Activated naive CD8-positive, alpha-beta T cell treated with anti-CD3 and anti-CD28 coated beads for 36 hours (primary cell): ENCODE measurements around the gene ARL6IP1. TPM values are rescaled to one million over a fixed set of nuclear protein-coding genes. Genes with fewer than 3 reads are reported as not detected.
A peak's percentile ranks its signal among the peaks of the same experiment; 100 is the strongest.
"Not testable (repeated sequence)": the region's sequence is repeated elsewhere in the genome, so short reads cannot be mapped to it uniquely, and the experiment has no call there.

ENCODE experiments used
- DNase-seq: peaks from one replicate; pipeline ENCODE4 v3.0.0; 2021
- H3K27ac Mint-ChIP-seq: one replicate; pipeline ENCODE4 v1.8.0; 2022; ENCODE audit warnings: mild to moderate bottlenecking, moderate library complexity, mixed read lengths
- H3K27me3 Mint-ChIP-seq: one replicate; pipeline ENCODE4 v1.8.0; 2022; ENCODE audit warnings: mild to moderate bottlenecking, mixed read lengths
- H3K36me3 Mint-ChIP-seq: one replicate; pipeline ENCODE4 v1.8.0; 2021; ENCODE audit warnings: mild to moderate bottlenecking, mixed read lengths
- H3K4me1 Mint-ChIP-seq: one replicate; pipeline ENCODE4 v1.8.0; 2021; ENCODE audit warnings: mixed read lengths
- H3K4me3 Mint-ChIP-seq: one replicate; pipeline ENCODE4 v1.8.0; 2022; ENCODE audit warnings: mild to moderate bottlenecking, moderate library complexity, mixed read lengths
- H3K9me3 Mint-ChIP-seq: one replicate; pipeline ENCODE4 v1.8.0; 2022; ENCODE audit warnings: mixed read lengths
- total RNA-seq, 2 experiments: library from RNA; stranded (reverse); gene quantifications; one replicate each; pipeline ENCODE4 v1.2.3, GENCODE V29; 2021

ARL6IP1 gene
- total RNA-seq, 2 experiments from 2014 or later, result 102 to 105 TPM

DNA sequence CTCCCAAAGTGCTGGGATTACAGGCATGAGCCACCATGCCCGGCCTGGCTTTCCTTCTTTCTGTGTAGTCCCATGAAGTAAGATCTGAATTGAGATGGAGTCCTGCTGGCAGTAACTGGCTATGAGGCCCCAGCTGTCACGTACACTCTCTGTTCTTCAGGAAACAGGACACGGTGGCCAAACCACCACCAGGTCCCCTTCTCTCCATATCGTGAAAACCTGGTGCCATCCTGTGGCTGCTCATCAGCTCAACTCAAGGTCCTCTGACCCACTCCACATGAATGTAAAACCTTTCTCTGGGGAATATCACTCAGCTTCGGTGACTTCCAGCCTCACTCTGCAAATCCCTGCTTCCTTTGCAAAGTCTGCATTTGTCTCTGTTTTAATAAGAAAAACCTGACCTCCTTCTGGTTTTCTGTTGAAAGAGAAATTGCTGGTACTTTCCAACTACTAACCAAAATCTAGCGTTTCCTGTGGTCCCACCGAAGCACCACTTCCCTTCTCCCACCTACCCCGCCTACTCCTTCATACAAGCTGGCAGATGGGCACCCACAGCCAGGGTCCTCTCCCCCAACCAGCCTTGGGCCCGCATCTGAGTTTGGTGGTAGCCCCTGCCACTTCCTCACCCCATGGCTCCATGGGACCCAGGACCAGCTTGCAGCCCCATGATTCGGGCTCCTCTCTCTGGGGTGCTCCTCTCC is 43.2 kb downstream of the ARL6IP1 start:
- Mint-ChIP-seq H3K27ac (peak overlapping the region; percentile 16), H3K4me1 (peaks cover 16% of the 10 kb centered on the region)
- not testable (repeated sequence) for H3K27me3 Mint-ChIP-seq, H3K36me3 Mint-ChIP-seq, H3K9me3 Mint-ChIP-seq, DNase-seq, H3K4me3 Mint-ChIP-seq

DNA sequence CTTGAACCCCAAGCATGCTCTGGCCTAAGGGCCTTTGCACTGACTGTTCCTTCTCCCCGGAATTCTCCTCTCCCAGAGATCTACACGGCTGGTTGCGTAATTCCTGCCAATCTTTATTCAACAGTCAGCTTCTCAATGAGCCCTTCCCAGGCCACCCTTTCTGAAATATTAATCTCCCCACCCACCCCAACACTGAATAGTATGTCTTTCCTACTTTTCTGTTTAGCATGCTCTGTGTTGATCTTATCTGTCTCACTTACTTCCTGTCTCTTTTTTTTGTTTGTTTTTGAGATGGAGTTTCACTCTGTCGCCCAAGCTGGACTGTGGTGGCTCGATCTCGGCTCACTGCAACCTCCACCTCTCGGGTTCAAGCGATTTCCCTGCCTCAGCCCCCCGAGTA is 44.7 kb downstream of the ARL6IP1 start:
- H3K9me3 Mint-ChIP-seq, H3K27ac Mint-ChIP-seq, DNase-seq, H3K27me3 Mint-ChIP-seq, H3K36me3 Mint-ChIP-seq, H3K4me3 Mint-ChIP-seq: not testable (repeated sequence)
- H3K4me1 Mint-ChIP-seq, result peaks cover 16% of the 10 kb centered on the region

DNA sequence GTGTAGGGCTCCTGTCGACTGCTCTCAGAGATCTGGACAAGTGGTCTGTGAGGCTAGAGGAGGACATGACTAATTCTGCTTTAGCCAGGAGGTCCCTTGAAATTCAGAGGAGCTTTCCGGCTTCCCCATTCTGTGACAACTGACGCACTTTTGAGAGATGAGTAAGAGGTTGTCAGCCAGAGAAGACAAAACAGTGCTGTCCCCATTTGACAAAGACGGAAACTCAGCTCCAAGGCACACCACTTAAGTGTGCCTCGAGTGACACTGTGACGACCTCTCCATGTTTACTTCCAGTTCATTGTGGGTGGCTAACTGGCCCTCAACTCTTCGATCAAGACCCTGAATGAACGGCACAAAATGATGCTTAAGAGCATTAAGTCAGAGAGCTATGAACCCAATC is 58.5 kb downstream of the ARL6IP1 start:
- not testable (repeated sequence) for H3K4me1 Mint-ChIP-seq, H3K9me3 Mint-ChIP-seq, H3K27me3 Mint-ChIP-seq, H3K27ac Mint-ChIP-seq, DNase-seq, H3K36me3 Mint-ChIP-seq, H3K4me3 Mint-ChIP-seq

Other genes with a start within 250 kb of the ARL6IP1 start
- 10 to 100 TPM; 59.2 to 68.4 TPM for gene NOMO2, start 239.5 kb downstream of the ARL6IP1 start, total RNA-seq
- 1,000 to 10,000 TPM; 1,879 to 1,890 TPM for gene RPS15A, start 11.2 kb downstream of the ARL6IP1 start, total RNA-seq
- gene SMG1, start 124.9 kb upstream of the ARL6IP1 start, total RNA-seq, result 10 to 100 TPM; 78.9 to 91.3 TPM
- gene TMC7, start 182.4 kb upstream of the ARL6IP1 start, total RNA-seq, result not detected